ENCODE data around the gene ATP10D. TPM values are rescaled to one million over a fixed set of nuclear protein-coding genes. Genes with fewer than 3 reads are reported as not detected.
"Not testable (repeated sequence)": the region's sequence is repeated elsewhere in the genome, so short reads cannot be mapped to it uniquely, and the experiment has no call there.

Gene ATP10D
- polyA plus RNA-seq, 3 donors = 40.0 to 61.8 (median 48.7) TPM

DNA sequence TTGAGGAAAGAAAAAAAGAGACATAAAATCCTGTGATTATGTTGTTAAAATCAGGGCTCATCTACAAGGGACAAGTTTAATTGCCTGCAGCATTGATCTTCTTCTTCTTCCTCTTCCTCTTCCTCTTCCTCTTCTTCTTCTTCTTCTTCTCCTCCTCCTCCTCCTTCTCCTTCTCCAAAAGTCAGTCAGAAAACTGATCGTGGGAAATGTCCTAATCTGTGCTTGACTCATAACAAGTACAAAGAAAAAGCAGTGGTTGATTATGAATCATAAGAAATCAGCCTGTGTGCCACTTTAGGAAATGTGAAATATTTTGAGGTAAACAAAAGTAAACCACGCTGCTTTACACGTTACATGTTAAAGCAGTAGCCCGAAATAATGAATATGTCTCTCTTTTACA lies 2.7 kb upstream of the ATP10D start:
- DNase-seq (ENCODE audit: extremely low read depth in 1 of 11, low read depth in 9 of 11, low spot score in 4 of 11) = no peak

DNA sequence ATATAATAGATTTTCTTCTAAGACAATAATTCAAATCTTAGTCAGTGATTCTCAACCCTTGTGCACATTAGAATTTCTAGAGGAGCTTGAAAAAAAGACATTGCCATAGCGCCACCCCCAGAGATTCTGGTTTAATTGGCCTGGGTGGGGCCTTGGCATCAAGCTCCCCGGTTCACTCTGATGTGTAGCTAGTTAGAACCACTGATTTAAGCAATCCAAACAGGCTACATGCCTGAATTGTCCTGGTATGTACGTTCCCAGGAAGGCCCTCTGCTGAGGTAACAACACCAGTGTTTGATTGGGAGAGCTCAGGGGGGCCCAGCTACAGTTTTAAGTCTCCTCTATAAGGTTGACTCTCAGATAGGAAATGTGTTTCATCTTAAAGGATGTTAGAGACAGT lies 1.3 kb upstream of the ATP10D start:
- DNase-seq (ENCODE audit: extremely low read depth in 1 of 11, low read depth in 9 of 11, low spot score in 4 of 11) = no peak

DNA sequence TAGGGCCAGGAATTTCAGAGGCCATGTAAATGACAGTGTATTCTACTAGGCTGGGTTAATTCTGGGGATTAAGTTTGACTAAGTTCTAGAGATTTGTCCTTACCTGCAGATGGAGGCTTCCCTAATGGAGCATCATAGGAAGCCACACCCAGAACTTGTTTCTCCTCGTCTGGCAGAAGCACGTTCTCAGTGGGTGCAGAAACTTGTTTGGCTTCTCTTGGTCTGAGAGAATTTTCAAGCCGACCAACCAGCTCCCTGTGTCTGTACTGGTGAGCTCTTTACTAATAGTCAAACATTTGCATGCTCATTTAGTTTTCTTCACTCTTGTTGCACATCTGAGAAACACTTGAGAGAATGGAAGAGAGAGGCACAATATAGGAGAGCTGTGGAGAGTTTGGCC lies 907 bp upstream of the ATP10D start:
- DNase-seq (ENCODE audit: extremely low read depth in 1 of 11, low read depth in 9 of 11, low spot score in 4 of 11) = no peak

DNA sequence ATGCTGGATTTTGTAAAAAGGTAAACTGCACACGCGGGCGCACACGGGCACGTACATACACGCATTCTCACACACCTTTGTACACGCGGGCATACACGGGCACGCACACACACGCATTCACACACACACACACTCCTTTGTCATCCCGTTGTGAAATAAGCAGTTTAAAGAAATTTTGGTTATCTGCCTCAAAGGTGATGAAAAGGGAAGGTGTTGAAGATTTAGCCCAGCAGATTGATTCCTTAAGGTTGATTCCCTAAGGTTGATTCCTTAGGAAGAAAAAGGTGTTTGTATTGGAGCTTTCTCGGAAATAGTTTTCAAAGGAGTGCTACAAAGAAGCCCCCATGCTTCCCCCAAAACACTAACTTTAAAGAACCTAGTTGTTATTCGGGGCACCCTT lies 693 bp downstream of the ATP10D start:
- peak in 1 of 11 donors; percentile 39 for DNase-seq (ENCODE audit: extremely low read depth in 1 of 11, low read depth in 9 of 11, low spot score in 4 of 11)

DNA sequence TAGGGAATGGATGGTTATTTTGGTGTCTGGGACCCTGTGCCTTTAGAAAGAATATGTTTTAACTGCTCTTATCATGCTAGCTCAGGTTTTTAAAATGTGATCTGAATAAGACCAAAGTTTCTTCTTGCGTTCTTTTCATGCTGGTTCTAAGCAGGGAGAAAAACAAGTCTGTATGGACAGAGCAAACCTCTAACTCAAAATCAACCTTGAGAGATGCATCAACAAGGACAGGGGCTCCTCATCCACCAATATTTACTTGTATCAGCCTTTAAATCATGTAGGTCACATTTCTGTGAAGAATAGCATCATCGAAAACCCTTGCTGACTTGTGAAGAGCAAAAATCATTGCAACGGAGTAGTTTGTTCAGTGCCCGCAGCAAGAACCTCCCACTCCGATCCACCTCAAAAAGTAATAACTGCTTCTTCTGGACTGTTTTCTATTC lies 1.2 kb downstream of the ATP10D start:
- DNase-seq (ENCODE audit: extremely low read depth in 1 of 11, low read depth in 9 of 11, low spot score in 4 of 11) = no peak

DNA sequence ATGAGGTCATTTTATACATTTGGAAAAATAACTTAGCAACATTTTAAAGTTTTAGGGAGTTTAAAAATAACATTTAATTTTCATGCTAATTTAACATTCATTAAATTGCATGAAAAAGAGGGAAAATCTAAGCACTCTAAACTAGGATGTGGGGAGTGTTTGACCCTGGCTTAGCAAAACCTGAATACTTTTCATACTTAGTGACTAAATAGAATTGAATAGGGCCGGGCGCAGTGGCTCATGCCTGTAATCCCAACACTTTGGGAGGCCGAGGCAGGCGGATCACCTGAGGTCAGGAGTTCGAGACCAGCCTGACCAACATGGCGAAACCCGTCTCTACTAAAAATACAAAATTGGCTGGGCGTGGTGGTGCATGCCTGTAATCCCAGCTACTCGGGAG lies 1.7 kb downstream of the ATP10D start:
- DNase-seq (ENCODE audit: extremely low read depth in 1 of 11, low read depth in 9 of 11, low spot score in 4 of 11) = not testable (repeated sequence)

DNA sequence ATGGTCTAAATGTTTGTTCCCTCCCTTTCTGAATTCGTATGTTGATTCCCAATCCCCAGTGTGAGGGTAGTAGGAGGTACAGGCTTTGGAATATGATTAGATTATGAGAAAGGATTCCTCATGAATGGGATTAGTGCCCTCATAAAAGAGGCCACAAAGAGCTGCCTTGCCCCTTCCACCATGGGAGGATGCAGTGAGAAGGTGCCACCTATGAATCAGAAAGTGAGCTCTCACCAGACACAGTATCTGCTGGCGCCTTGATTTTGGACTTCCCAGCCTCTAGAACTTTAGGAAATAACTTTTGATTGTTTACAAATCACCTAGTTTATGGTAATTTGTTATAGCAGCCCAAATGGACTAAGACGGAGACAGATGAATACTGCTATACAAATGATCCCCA lies 3.6 kb downstream of the ATP10D start:
- DNase-seq (ENCODE audit: extremely low read depth in 1 of 11, low read depth in 9 of 11, low spot score in 4 of 11) = no peak

DNA sequence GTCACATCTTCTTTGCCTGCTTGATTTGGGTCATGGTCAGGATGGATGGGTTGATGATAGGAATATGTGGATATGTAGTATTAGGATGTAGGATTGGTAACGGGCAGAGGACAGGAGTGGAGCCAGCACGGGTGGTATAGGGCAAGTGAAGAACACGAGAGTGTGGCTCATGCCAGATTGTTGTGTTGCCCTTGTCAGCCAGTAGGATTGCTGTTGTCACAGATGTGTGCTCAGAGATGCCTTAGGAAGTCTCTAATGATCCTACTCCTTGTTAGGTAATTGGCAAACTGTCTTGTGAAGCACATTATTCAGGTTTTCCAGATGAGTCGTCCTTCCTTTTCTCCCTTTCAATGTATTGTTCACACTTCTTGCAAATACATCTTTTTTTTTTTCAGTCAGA lies 5.5 kb downstream of the ATP10D start:
- DNase-seq (ENCODE audit: extremely low read depth in 1 of 11, low read depth in 9 of 11, low spot score in 4 of 11) = no peak

DNA sequence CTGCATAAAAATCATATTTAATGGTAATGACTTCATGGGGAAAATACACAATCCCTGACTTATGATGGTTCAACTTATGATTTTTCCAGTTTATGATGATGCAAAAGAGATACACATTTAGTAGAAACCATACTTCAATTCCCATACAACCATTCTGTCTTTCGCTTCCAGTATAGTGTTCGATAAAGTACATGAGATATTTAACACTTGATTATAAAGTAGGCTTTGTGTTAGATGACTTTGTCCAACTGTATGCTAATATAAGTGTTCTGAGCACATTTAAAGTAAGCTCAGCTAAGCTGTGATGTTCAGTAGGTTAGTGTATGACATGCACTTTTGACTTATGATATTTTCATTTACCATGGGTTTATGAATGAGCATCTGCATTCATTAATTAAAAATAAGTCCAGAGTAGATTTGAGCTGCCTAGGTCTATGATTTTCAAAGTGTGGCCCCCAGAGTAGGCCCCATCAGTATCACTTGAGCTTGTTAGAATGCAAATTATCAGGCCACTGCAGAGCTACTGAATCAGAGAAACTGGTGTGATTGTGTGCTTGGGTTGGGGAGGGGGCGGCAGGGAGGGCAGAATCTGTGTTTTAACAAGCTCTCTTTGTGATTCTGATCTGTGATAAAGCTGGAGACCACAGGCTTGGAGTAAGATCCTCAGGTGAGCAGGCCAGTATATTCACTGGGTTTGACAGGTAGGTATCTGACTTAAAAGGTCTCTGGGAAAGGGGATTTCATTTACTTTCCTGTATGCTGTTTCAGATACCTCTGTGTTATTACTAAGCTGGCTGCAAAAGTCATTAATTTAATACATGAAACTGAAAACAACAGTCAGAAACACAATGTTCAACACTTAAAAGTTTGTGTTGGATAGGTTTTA lies 8.4 kb downstream of the ATP10D start:
- no peak for DNase-seq (ENCODE audit: extremely low read depth in 1 of 11, low read depth in 9 of 11, low spot score in 4 of 11)

DNA sequence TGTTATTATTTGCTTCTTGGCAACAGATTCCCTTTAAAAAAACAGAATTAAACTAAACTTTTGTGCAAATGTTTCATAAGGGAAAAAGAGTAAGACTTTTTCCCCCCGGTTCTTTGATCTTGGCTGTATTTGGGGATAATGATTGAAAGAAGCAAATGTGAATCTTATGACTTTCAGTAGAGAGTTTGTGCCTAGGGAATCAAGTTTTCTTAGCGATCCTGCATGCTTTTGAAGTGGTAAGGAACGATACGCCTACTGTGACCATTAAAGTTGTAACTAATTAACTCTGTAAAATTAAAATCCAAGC lies 9.0 kb downstream of the ATP10D start:
- DNase-seq (ENCODE audit: extremely low read depth in 1 of 11, low read depth in 9 of 11, low spot score in 4 of 11) = no peak

DNA sequence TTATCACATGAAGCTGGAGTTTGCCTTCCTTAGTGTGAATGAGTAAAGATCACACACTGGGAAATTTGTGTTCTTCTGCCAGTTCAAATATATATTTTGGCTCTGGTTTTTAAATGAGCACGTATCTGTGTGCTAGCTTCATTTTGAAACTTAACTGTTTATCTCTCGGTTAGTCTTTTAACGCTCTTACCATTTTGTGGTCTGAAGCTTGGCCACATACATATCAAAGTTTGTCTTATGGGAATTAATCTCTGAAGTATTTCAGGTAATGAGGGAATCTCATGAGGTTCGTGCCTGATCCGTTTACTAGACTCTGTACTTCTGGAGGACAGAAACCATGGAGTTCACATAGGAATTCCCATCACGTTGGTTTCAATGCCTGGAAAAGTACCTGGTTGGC lies 13.8 kb downstream of the ATP10D start:
- no peak for DNase-seq (ENCODE audit: extremely low read depth in 1 of 11, low read depth in 9 of 11, low spot score in 4 of 11)

DNA sequence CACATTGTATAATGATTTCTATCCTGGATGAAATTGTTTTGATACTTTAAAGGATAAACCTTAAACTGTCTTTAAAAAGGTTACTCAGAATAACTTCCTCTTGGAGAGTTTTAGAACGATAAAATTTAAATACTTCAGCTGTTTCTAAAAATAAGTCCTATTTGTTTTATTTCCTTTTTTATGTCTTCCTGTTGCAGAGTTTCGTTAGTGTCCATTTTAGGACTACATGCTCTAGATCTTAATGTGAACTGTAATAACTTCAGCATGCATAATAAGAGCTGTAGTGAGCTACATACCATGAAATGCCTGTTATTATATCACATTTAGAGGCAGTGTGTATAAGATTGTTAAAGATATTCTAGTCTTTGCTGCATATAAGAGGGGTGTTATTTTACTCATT lies 14.6 kb downstream of the ATP10D start:
- no peak for DNase-seq (ENCODE audit: extremely low read depth in 1 of 11, low read depth in 9 of 11, low spot score in 4 of 11)

DNA sequence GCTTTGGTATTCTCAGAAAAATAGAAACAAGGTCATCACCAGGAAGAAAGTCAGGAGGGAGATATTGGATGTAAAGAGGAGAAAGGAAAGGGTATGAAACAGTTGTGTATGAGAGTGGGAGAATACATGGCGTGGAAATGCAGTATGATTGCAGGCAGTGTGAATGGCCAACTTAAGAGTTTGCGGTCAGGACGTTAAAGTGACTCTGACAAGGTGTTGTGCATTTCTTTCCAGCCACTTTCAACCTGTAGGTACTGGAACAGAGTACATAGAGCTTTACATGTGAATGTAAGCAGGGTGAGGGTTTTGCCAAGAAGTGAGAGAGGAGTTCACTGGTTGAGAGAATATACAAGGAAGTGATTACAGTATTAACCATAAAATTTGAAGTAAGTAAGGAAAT lies 15.7 kb downstream of the ATP10D start:
- DNase-seq (ENCODE audit: extremely low read depth in 1 of 11, low read depth in 9 of 11, low spot score in 4 of 11) = no peak

DNA sequence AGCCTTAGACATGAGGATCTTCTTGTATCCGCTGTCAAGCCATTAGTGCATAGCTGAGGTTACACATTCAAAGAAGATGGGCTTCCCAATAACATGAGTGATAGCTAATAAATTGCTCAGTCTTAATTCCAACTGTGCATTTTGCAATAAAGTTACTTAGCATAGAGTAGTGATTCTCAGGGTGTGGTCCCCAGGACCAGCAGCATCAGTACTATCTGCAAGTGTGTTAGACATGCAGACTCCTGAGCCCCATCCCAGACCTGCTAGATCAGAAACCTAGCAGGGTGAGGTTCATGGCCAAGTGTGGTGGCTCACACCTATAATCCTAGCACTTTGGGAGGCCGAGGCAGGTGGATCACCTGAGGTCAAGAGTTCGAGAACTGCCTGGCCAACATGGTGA lies 20.1 kb downstream of the ATP10D start:
- no peak for DNase-seq (ENCODE audit: extremely low read depth in 1 of 11, low read depth in 9 of 11, low spot score in 4 of 11)

DNA sequence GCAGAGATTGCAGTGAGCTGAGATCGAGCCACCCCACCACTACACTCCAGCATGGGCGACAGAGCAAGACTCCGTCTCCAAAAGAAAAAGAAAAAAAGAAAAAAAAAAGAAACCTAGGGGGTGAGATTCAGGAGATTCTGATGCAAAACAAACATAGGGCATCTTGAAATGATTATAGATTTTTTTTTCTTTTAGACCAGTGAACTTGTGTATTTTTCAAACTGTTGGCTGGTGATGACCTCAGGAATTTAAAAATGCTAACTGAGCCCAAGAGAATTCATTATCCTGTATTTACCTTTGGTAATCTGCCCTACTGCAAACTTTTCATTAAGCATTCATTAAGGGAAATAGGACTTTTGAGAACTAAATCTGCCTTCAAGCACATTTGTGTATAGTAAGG lies 20.6 kb downstream of the ATP10D start:
- no peak for DNase-seq (ENCODE audit: extremely low read depth in 1 of 11, low read depth in 9 of 11, low spot score in 4 of 11)

DNA sequence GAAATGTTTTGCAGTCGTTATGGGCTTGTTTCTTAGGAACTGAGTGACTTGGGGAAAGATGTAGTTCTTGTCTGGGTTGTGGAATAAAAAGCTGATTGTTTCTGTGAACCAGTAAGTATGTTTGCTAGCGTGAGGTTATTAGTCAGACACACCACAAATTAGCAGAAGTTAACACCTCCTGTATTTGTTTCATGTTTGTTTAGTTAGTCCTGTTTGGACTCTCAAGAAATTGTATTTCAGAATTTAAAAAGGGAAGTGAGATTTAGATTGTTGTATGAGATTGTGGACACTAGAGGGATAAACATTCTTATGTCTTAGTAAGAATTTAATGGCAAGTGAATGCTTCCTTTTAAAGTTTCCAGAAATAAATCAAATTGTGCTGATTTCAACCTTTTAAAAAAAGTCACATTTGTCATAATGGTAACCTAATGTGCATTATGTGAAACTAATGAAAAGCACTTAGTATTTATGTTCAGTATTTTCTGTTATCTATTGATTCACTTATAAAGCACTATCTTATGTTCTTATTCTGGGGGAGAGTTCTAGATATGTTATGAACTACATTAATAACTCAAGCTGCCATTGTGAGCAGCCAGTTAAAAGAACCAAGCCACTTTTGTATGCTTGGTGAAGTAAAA lies 25.6 kb downstream of the ATP10D start:
- no peak for DNase-seq (ENCODE audit: extremely low read depth in 1 of 11, low read depth in 9 of 11, low spot score in 4 of 11)

DNA sequence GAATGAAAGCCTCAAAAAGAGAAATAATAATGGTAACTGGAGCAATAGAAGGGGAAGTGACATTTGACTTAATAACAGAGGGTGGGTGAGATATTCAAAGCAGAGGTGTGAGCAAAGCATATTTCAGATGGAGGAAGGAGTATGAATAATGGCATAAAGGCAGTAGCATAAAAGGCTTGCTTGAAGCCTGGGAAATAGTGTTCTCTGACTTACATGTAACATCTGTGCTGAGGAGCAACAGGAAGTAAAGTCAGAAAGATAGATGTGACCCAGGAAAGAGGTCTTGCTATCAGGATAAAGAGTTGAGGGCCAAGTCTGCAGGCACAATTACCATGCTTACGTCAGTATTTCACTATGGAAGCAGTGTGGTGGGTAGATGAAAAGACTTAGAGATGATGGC lies 28.4 kb downstream of the ATP10D start:
- no peak for DNase-seq (ENCODE audit: extremely low read depth in 1 of 11, low read depth in 9 of 11, low spot score in 4 of 11)

DNA sequence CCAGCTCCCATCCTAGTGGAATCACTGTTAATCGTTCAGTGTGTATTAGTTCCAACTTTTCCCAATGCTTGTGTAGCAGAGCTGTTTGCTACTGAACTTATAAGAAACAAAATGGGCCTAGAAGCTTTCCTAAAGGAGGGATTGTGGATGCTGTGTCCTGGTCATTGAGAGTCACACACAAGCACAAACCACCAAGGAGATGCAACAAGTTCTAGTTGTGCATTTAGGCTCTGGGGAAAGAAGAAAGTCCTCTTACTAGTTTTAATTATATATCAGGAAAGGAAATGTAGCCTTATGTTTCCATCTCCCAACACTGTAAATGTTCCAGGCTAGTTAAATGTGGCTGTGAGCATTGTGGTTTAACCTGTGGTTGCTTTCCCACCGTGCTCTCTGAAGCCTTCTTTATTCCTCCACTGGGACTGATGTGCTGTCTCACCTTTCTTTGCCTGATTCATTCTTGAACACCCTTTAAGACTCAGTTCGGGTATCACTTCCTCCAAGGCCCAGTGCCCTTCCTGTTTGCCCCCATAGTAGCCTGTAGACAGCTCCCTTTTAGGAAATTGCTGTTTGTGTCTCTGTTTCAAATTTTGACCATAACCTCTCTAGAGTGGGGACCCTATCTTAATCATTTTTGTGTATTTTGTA lies 34.3 kb downstream of the ATP10D start:
- DNase-seq (ENCODE audit: extremely low read depth in 1 of 11, low read depth in 9 of 11, low spot score in 4 of 11) = no peak

DNA sequence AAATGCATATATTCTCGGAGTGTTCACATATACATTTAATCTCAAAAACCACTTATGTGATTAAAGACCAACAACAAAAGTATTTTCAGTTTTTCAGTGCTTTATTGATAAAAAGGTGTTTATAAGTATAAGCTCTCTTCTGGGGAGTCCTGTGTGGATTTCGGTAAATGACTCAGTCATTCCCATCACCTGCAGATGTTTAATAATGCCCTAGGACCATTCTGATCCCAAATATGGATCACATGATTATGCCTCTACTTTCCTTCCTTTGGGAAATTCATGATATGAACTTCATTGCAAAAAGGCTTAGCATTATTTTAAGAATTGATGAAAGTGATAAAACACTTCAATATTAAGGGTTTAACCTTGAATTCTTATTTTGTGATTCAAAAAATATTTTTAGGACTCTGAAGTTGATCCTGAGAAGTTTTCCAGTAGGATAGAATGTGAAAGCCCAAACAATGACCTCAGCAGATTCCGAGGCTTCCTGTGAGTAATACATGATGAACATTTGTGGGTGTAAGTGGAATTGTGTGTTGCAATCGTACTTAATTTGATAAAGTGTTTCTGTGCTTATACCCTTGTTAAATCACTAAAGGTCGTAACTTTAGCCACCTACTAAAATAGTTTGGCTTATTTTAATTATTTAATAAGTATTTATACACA lies 40.2 kb downstream of the ATP10D start:
- DNase-seq (ENCODE audit: extremely low read depth in 1 of 11, low read depth in 9 of 11, low spot score in 4 of 11) = no peak

DNA sequence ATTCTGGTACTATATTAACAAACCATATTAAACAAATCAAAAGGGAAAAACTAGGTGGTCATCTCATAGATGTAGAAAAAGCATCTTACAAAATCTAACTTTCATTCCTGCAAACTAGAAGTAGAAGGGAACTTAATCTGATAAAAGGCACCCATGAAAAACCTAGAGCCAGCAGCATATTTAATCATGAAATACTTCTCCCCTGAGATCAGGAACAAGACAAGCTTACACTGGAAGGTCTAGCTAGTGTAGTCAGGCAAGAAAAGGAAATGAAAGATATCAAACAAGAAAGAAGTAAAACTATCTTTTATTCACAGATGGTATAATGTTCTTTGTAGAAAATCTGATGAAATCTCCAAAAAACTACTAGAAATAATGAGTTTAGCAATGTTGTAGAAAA lies 41.2 kb downstream of the ATP10D start:
- no peak for DNase-seq (ENCODE audit: extremely low read depth in 1 of 11, low read depth in 9 of 11, low spot score in 4 of 11)

Data from renal cortex interstitium (tissue), 11 donors.